Measurements from ENCODE around the gene NCDN. TPM values are rescaled to one million over a fixed set of nuclear protein-coding genes. Genes with fewer than 3 reads are reported as not detected.
A peak's percentile ranks its signal among the peaks of the same experiment; 100 is the strongest.

The NCDN gene
- polyA plus RNA-seq, 1 donor (not counting 4 experiments of a cell fraction or from before 2014, with no cell fraction given): 10.5 TPM

- TF ChIP-seq EZH2 (IDR thresholded peaks at IDR 0.05; ENCODE audit: low read length): peak; percentile 57
- no peak for TF ChIP-seq CTCF (optimal IDR thresholded peaks at IDR 0.05 in 1 of 3, IDR thresholded peaks at IDR 0.05 in 1 of 3, conservative IDR thresholded peaks at IDR 0.05 in 1 of 3; ENCODE audit: extremely low read depth in 1 of 3, insufficient read depth in 2 of 3, low read length in 3 of 3)
- Histone ChIP-seq H3K9me1 (ENCODE audit: control insufficient read depth, extremely low read depth, insufficient read depth, low read length) (no peaks in the 10 kb centered on the region), H3K9ac (ENCODE audit: control insufficient read depth, extremely low read depth, insufficient read depth, low read length) (peak within 1 kb of the TSS; percentile 63), H3K9me3 (ENCODE audit: control insufficient read depth, low read depth, low read length) (no peaks in the 10 kb centered on the region), H3K27me3 (ENCODE audit: control insufficient read depth, extremely low read depth, insufficient read depth, low read length) (peaks cover 14% of the 10 kb centered on the region), H3K79me2 (ENCODE audit: control insufficient read depth, insufficient read depth, low read length) (no peaks in the 10 kb centered on the region), H3K36me3 (ENCODE audit: control insufficient read depth in 2 of 2, extremely low read depth in 1 of 2, insufficient read depth in 2 of 2, low read length in 2 of 2) (no peaks in the 10 kb centered on the region), H3K4me3 (ENCODE audit: control insufficient read depth in 2 of 3, extremely low read depth in 1 of 3, insufficient read depth in 2 of 3, low read depth in 1 of 3, low read length in 3 of 3) (peak within 1 kb of the TSS; percentile 40 to 67 (median 61)), H3K27ac (ENCODE audit: control insufficient read depth, insufficient read depth, low read length) (no peak within 1 kb of the TSS), H4K20me1 (ENCODE audit: control insufficient read depth, extremely low read depth, insufficient read depth, low read length) (no peaks in the 10 kb centered on the region), H3K4me2 (ENCODE audit: control insufficient read depth, extremely low read depth, insufficient read depth, low read depth, low read length) (peak within 1 kb of the TSS; percentile 78), H3K4me1 (ENCODE audit: control insufficient read depth, extremely low read depth, insufficient read depth, low read length) (peaks cover 43% of the 10 kb centered on the region), H2AFZ (ENCODE audit: control insufficient read depth, low read length) (peak within 1 kb of the TSS; percentile 74)
- DNase-seq (ENCODE audit: low read depth, low spot score): no peak
- dilution Hi-C loops (cut with MboI; ENCODE audit: extremely low pct_ligation_motif_present, low sequenced_read_pairs): no loop called here
- FAIRE-seq: no peak
These were observed 15.9 kb downstream of the NCDN start, which contains the start of gene TFAP2E for GRCh38 chr1:35573198-35574124. TFAP2E (plus strand) TSS chr1:35573314; CDS start chr1:35573578, 264 bp downstream.

- H3K79me2 ChIP-seq (ENCODE audit: control insufficient read depth, insufficient read depth, low read length): no peaks in the 10 kb centered on the region
- H3K9me1 ChIP-seq (ENCODE audit: control insufficient read depth, extremely low read depth, insufficient read depth, low read length): no peaks in the 10 kb centered on the region
- H4K20me1 ChIP-seq (ENCODE audit: control insufficient read depth, extremely low read depth, insufficient read depth, low read length): no peaks in the 10 kb centered on the region
- H3K27me3 ChIP-seq (ENCODE audit: control insufficient read depth, extremely low read depth, insufficient read depth, low read length): peaks cover 14% of the 10 kb centered on the region
- H3K9me3 ChIP-seq (ENCODE audit: control insufficient read depth, low read depth, low read length): no peaks in the 10 kb centered on the region
- H3K4me3 ChIP-seq (ENCODE audit: control insufficient read depth in 2 of 3, extremely low read depth in 1 of 3, insufficient read depth in 2 of 3, low read depth in 1 of 3, low read length in 3 of 3): no peak overlapping the region
- dilution Hi-C loops (cut with MboI; ENCODE audit: extremely low pct_ligation_motif_present, low sequenced_read_pairs): no loop called here
- no peak for DNase-seq (ENCODE audit: low read depth, low spot score)
- no peaks in the 10 kb centered on the region for H3K36me3 ChIP-seq (ENCODE audit: control insufficient read depth in 2 of 2, extremely low read depth in 1 of 2, insufficient read depth in 2 of 2, low read length in 2 of 2)
- TF ChIP-seq EZH2 (IDR thresholded peaks at IDR 0.05; ENCODE audit: low read length): no peak
- TF ChIP-seq CTCF (optimal IDR thresholded peaks at IDR 0.05 in 1 of 3, IDR thresholded peaks at IDR 0.05 in 1 of 3, conservative IDR thresholded peaks at IDR 0.05 in 1 of 3; ENCODE audit: extremely low read depth in 1 of 3, insufficient read depth in 2 of 3, low read length in 3 of 3): no peak
- H3K4me1 ChIP-seq (ENCODE audit: control insufficient read depth, extremely low read depth, insufficient read depth, low read length): peaks cover 40% of the 10 kb centered on the region
- FAIRE-seq: no peak
- no peak overlapping the region for H3K9ac ChIP-seq (ENCODE audit: control insufficient read depth, extremely low read depth, insufficient read depth, low read length)
- H2AFZ ChIP-seq (ENCODE audit: control insufficient read depth, low read length): peak overlapping the region; percentile 5
- H3K4me2 ChIP-seq (ENCODE audit: control insufficient read depth, extremely low read depth, insufficient read depth, low read depth, low read length): no peak overlapping the region
- no peak overlapping the region for H3K27ac ChIP-seq (ENCODE audit: control insufficient read depth, insufficient read depth, low read length)
These were observed 16.6 kb downstream of the NCDN start for GRCh38 chr1:35574125-35574654.

All from keratinocyte (primary cell).